Cerebellar nuclear complex (tissue), 1 donor: ENCODE results near the gene PAPPA.

ENCODE experiments used
- DNase-seq, 2 experiments: peaks; one replicate each; lab custom pipeline; 2025; lab: John Stamatoyannopoulos, UW

PAPPA gene

GRCh38 chr9:116182876-116183275 is 29.3 kb downstream of the PAPPA start:
- DNase-seq: no peak

GRCh38 chr9:116187570-116188170 is 34.1 kb downstream of the PAPPA start:
- DNase-seq: no peak

- DNase-seq: no peak
These were observed 36.1 kb downstream of the PAPPA start for GRCh38 chr9:116189683-116190082.

GRCh38 chr9:116190637-116191396 is 37.2 kb downstream of the PAPPA start:
- DNase-seq: no peak

- DNase-seq: no peak
These were observed 38.2 kb downstream of the PAPPA start for GRCh38 chr9:116191576-116192415.

- DNase-seq: no peak
These were observed 40.0 kb downstream of the PAPPA start for GRCh38 chr9:116193636-116194035.

- DNase-seq: no peak
These were observed 43.2 kb downstream of the PAPPA start for GRCh38 chr9:116196806-116197205.

GRCh38 chr9:116198344-116198743 is 44.8 kb downstream of the PAPPA start:
- DNase-seq: no peak

- no peak for DNase-seq
These were observed 48.8 kb downstream of the PAPPA start for GRCh38 chr9:116202219-116202912.

- DNase-seq: no peak
These were observed 50.8 kb downstream of the PAPPA start for GRCh38 chr9:116204252-116204882.

GRCh38 chr9:116207371-116208111 is 54.0 kb downstream of the PAPPA start:
- DNase-seq: no peak

GRCh38 chr9:116208417-116209232 is 55.0 kb downstream of the PAPPA start:
- no peak for DNase-seq

- DNase-seq: no peak
These were observed 56.0 kb downstream of the PAPPA start for GRCh38 chr9:116209414-116210116.

GRCh38 chr9:116212986-116213692 is 59.5 kb downstream of the PAPPA start:
- no peak for DNase-seq

- DNase-seq: no peak
These were observed 60.1 kb downstream of the PAPPA start for GRCh38 chr9:116213693-116214047.

GRCh38 chr9:116218399-116218798 is 64.8 kb downstream of the PAPPA start:
- no peak for DNase-seq

GRCh38 chr9:116219686-116220085 is 66.1 kb downstream of the PAPPA start:
- DNase-seq: no peak

GRCh38 chr9:116223926-116224325 is 70.3 kb downstream of the PAPPA start:
- no peak for DNase-seq

- no peak for DNase-seq
These were observed 76.6 kb downstream of the PAPPA start for GRCh38 chr9:116230051-116230632.
